HUDEP-2 (cell line): ENCODE measurements around the gene DNAJC28.
"Not testable (repeated sequence)": the region's sequence is repeated elsewhere in the genome, so short reads cannot be mapped to it uniquely, and the experiment has no call there.

ENCODE experiments used
- DNase-seq, 76 experiments: peaks; one replicate each; lab custom pipeline; 2025; ENCODE audit not compliant: unreplicated experiment in 76 of 76; lab: John Stamatoyannopoulos, UW

DNAJC28 gene

DNA sequence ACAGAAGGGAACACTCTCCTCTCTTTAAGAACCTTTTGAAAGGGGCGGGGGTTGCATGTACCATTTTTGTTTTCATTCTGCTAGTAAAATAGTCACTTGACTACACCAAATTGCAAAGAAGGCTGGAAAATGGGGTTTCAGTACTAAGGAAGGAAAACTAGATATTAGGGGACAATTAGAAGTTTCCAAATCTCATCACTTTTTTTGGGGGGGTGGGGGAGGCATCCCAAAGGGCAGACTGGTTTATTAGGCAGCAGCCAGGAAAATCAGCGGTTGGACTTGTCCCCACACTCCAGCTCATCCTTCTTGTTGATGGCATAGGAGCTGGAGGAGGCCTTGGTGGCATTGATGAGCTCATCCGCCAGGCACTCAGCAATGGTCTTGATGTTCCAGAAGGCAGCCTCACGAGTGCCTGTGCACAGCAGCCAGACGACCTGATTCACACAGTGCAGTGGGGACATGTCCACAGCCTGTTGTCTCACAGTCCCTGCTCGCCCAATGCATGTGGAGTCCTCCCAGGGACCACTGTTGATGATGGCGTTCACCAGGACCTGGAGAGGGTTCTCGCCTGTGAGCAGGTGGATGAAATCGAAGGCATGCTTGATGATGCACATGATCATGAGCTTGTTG is 10.1 kb downstream of the DNAJC28 start:
- DNase-seq, result no peak

GRCh38 chr21:33480481-33481103 is 10.9 kb downstream of the DNAJC28 start:
- DNase-seq, result no peak

- peak; percentile 73 to 100 (median 98) for DNase-seq
These were observed 11.6 kb downstream of the DNAJC28 start, which contains the start of gene TMEM50B for GRCh38 chr21:33479679-33480480. Gene TMEM50B, minus strand, starts transcription at chr21:33479974. Its CDS starts 11,089 bp downstream, at chr21:33468885.

GRCh38 chr21:33478935-33479678 is 12.4 kb downstream of the DNAJC28 start:
- peak in 41 of 76 experiments; percentile 9 to 77 (median 49) for DNase-seq

DNA sequence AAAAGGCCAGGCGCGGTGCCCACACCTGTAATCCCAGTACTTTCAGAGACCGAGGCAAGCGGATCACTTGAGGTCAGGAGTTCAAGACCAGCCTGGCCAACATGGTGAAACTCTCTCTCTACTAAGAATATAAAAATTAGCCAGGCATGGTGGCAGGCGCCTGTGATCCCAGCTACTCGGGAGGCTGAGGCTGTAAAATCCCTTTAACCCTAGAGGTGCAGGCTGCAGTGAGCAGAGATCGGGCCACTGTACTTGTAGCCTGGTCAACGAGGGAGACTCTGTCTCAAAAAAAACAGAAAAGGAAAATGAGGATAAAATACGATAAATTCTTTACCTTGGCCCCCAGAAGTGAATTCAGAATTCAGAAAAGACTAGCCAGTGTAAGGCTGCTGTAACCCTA is 13.3 kb downstream of the DNAJC28 start:
- DNase-seq, result no peak

DNA sequence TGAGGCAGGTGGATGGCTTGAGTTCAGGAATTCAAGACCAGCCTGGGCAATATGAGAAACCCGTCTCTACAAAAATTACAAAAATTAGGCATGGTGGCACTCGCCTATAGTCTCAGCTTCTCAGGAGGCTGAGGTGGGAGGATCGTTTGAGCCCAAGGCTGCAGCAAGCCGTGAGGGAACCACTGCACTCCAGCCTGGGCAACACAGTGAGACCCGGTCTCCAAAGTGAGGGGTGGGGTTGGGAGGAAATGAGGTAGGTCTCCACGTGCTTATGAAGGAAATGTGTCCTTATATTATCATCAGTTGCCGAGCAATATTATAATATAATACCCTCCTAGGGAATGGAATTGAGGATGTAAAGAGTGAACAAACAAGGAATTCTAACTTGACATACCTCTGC is 14.4 kb downstream of the DNAJC28 start:
- no peak for DNase-seq

DNA sequence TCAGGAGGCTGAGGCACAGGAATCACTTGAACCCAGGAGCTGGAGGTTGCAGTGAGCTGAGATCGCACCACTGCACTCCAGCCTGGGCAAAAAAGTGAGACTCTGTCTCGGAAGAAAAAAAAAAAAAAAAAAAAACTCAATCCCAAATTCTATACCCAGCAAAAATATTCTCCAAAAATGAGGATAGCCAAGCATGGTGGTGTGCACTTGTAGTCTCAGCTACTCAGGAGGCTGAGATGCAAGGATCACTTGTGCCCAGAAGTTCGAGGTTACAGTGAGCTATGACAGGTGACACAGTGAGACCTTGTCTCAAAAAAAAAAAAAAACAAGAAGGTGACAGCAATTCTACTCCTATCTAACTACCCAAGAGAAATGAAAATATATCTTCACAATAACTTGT is 18.2 kb downstream of the DNAJC28 start:
- no peak for DNase-seq

GRCh38 chr21:33470701-33471100 is 20.8 kb downstream of the DNAJC28 start:
- no peak for DNase-seq

DNA sequence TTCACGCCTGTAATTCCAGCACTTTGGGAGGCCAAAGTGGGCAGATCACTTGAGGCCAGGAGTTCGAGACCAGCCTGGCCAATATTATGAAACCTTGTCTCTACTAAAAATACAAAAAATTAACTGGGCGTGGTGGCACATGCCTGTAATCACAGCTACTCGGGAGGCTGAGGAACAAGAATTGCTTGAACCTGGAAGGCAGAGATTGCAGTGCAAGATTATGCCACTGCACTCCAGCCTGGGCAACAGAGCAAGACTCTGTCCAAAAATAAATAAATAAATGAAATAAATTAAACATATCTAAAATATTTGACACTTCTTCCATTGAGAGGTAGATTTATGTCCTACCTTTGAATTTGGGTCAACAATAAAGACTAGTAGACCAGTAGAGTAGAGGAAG is 22.3 kb downstream of the DNAJC28 start:
- DNase-seq, result not testable (repeated sequence)

- no peak for DNase-seq
These were observed 29.8 kb downstream of the DNAJC28 start for GRCh38 chr21:33461538-33462250.

DNA sequence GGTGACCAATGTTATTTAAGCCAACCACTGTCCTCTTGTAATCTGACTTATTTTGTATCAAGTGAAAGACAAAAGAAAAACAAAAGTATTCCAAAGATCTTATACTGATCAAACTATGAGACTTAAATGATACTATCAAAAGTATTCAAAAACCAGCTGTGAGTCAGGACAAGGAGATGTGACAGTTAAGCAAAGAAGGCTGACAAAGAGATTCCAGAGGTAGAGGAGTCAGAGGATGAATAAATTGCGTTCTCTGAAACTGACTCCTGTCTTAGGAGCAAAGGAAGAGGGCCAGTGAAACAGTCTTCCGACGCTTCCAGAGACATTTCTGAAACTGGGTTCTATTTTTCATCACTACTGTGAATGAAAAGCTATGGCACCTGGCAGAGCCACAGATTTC is 32.7 kb downstream of the DNAJC28 start:
- DNase-seq, result no peak

DNA sequence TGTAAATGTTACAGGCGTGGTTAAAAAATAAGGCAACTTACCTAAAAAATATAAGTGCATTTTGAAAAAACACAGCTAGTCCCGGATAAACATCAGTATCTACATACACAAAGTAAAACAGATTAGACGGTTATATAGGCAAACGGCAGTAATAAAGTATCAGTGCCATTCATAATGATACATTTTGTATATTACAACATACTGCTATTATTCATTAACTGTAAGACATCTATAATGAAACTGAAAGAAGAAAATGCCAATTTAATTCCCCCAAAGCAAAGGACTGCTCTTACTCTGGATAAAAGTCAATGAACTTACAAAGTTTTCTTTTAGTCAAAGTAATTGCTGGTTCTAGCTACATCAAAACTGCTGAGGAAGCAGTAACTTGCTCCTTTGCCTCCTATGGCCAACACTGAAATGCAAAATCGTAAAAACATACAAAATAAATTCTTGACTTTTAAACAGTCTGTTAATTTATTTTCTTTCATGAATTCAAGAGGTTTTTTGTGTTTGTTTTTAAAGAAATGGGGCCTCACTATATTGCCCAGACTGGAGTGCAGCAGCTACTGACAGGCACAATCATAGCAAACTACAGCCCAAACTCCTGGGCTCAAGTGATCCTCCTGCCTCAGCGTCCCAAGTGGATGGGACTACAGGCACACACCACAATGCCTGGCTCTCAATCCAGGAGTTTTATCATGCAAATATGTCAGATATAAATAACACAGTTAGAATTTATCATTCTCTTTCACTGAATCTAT is 35.6 kb downstream of the DNAJC28 start:
- DNase-seq, result no peak

DNA sequence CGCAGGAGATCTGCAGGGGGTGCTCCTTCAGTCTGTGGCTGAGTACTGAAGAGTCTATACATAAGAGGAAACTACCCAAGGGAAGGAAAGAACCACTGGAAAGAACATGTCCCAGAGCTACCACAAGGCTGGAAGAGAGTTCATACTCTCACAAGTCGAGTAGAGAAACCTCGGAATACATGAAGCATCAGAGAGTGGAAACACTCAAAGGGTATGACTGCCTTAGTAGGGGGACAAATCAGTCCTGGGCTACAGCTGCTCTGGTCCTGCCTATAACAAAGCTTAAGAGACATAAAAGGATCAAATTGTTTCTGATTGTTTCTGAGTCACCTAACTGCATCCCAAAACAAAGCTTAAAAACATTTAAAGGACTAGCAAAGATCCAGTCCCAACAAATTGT is 39.2 kb downstream of the DNAJC28 start:
- no peak for DNase-seq

DNA sequence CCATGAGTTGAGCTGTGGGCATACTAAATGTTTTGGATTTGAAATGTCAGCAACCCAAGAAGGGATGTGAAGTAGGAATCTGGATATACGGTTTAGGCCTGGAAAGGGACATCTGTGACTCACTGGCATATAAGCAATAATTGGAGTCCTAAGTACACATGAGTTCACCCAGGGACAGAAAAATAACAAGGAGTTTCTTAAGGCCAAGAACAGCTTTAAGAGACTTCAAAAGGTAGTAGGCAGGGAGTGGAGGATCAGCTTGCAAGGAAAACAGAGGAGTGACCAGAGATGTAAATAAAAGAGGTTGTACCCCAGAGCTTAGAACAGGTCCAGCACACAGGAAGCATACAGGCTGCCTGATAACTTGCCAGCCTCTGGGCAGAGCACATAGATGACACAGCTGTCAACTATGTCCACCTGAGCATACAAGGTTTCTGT is 39.9 kb downstream of the DNAJC28 start:
- no peak for DNase-seq

- peak in 2 of 76 experiments; percentile 9 to 16 for DNase-seq
These were observed 41.9 kb downstream of the DNAJC28 start for GRCh38 chr21:33449616-33450015.

GRCh38 chr21:33446620-33447019 is 44.9 kb downstream of the DNAJC28 start:
- DNase-seq, result not testable (repeated sequence)

- no peak for DNase-seq
These were observed 47.0 kb downstream of the DNAJC28 start for GRCh38 chr21:33444499-33444898.

DNA sequence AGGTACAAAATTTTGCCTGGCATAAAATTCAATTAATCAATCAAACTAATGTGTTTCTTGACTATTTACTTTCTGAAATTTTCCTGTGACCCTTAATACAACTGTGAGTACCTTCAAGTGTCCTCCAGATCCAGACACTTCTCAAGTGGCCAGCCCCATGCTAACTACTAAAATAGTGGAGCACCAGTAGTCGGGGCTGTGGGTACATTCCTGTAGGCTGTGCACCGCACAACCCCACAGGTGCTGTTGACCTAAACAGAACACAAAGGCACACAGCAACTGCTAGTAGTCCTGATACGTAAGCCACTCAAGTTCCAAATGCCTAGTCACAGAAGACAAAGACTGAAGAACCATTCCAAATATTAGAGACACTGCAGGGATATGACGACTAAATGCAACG is 48.3 kb downstream of the DNAJC28 start:
- DNase-seq, result no peak
